A673 (cell line): ENCODE measurements around the gene SPACA7. TPM values are rescaled to one million over a fixed set of nuclear protein-coding genes. Genes with fewer than 3 reads are reported as not detected.

Experiments used
- BruUV-seq: library from RNA; stranded (reverse); fragments of 400-500 nt; replicated peaks from 2 replicates; lab custom pipeline; 2021; lab: Mats Ljungman, UMichigan
- CTCF ChIA-PET: fragments of 300-600 bp; sonication (Branson Sonifier 250); formaldehyde crosslinking; loops from one replicate; lab custom pipeline; 2022; ENCODE audit warnings: antibody characterized with exemption; lab: Charles Lee
- POLR2A ChIA-PET: fragments of 300-600 bp; sonication (Branson Sonifier 250); formaldehyde crosslinking; loops from one replicate; lab custom pipeline; 2022; ENCODE audit warnings: antibody characterized with exemption; ENCODE audit not compliant: low non-redundant PET; lab: Charles Lee
- DNase-seq: peaks from one replicate; pipeline ENCODE4 v3.0.0-alpha.2; 2015; ENCODE audit warnings: low spot score
- H3K27ac ChIP-seq: fragments of 200-600 bp; sonication (generic); 2 replicates; pipeline ENCODE4 v1.5.1; 2016; ENCODE audit warnings: mixed run types, low read depth, mild to moderate bottlenecking, mixed read lengths, antibody characterized with exemption, low read length; ENCODE audit not compliant: poor library complexity, severe bottlenecking
- H3K27me3 ChIP-seq: fragments of 200-600 bp; sonication (generic); replicated peaks from 2 replicates; pipeline ENCODE4 v1.6.1; 2017; ENCODE audit warnings: mixed run types, low read depth, mild to moderate bottlenecking, mixed read lengths, antibody characterized with exemption, low read length; ENCODE audit not compliant: insufficient read depth, poor library complexity
- H3K36me3 ChIP-seq: fragments of 200-600 bp; sonication (generic); 2 replicates; pipeline ENCODE4 v1.6.1; 2016; ENCODE audit warnings: mixed run types, mild to moderate bottlenecking, mixed read lengths, antibody characterized with exemption, low read length; ENCODE audit not compliant: insufficient read depth, poor library complexity, severe bottlenecking
- H3K4me1 ChIP-seq: fragments of 200-600 bp; sonication (generic); 2 replicates; pipeline ENCODE4 v1.6.1; 2017; ENCODE audit warnings: mixed run types, mild to moderate bottlenecking, mixed read lengths, antibody characterized with exemption, low read length; ENCODE audit not compliant: insufficient read depth, poor library complexity, severe bottlenecking
- H3K4me3 ChIP-seq: fragments of 200-600 bp; sonication (generic); 2 replicates; pipeline ENCODE4 v1.5.1; 2016; ENCODE audit warnings: low read depth, mixed run types, mild to moderate bottlenecking, mixed read lengths, low read length; ENCODE audit not compliant: poor library complexity, severe bottlenecking
- H3K9me3 ChIP-seq: fragments of 200-600 bp; sonication (generic); 2 replicates; pipeline ENCODE4 v1.6.1; 2016; ENCODE audit warnings: mixed run types, low read depth, mild to moderate bottlenecking, mixed read lengths, antibody characterized with exemption, low read length; ENCODE audit not compliant: poor library complexity, severe bottlenecking
- EZH2 ChIP-seq: fragments of 200-600 bp; sonication (generic); IDR thresholded peaks from 2 replicates; pipeline ENCODE4 v1.6.1; 2017; ENCODE audit warnings: borderline replicate concordance, low read depth, mild to moderate bottlenecking, mixed read lengths, antibody characterized with exemption, low read length; ENCODE audit not compliant: poor library complexity, severe bottlenecking
- intact Hi-C: fragments of 100-400 bp; cut with micrococcal nuclease; formaldehyde crosslinking; loops from one replicate; pipeline ENCODE4 v1.10.0; 2022; ENCODE audit not compliant: unreplicated experiment
- total RNA-seq: library from RNA; stranded (reverse); gene quantifications from 2 replicates; pipeline ENCODE4 v1.2.3, GENCODE V29; 2021
- TF ChIP-seq, protein P1 (sequence below): fragments of 300-800, 200-600 bp; sonication (generic); conservative IDR thresholded peaks from 2 replicates; pipeline ENCODE4 v1.5.1; 2017; ENCODE audit warnings: low read depth, mild to moderate bottlenecking, antibody characterized with exemption, low read length, moderate library complexity, mixed read lengths

SPACA7 gene
- total RNA-seq, 1 experiment from 2014 or later, result not detected

DNA sequence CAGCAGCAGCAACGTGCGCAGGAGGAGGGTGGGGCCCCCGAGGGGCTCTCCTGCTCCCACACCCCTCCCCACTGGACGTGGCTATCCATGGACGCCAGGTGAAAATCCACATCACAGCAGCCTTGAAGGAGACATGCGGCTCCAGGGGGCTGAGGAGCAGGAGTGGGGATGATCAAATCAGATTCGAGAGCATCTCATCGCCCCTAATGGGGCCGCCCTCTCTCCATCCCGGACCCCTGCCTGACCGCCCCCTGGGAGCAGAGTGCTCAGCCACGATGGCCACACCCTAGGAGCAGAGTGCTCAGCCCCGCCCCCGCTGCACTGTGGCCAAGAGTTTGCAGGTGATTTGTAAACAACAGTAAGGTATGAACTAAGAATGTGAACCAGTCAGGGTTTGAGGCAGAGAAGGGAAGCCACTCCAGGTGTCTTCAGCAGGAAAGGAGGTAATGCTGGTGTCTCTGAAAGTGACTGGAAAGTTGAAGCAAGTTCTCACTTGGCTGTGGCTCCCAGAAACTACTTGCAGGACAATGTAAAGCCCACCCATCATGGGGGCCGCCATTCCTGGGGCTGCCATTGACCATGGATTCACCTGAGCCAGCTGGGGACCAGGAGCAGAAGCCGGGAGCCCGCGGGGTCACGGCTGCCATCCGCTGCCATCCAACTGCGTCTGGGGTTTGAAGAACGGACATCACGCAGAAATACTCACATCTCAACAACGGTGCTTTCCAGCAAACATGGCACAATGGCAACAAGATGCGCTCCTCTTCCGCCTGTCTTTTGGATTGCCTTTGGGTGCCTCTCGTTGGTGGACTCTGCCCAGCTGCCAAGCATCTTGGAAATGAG, 71.8 kb downstream of the SPACA7 start:
- Histone ChIP-seq H3K27me3 (peaks cover 8% of the 10 kb centered on the region), H3K9me3 (no peaks in the 10 kb centered on the region), H3K27ac (no peak overlapping the region), H3K4me3 (no peak overlapping the region), H3K4me1 (no peaks in the 10 kb centered on the region), H3K36me3 (no peaks in the 10 kb centered on the region)
- DNase-seq, result no peak
- intact Hi-C loops, result loop anchor here (2.0 kb wide), 1 partner anchor 159 kb away; no protein-coding TSS in a partner anchor
- TF ChIP-seq EZH2, result no peak
- TF ChIP-seq, protein P1, sequence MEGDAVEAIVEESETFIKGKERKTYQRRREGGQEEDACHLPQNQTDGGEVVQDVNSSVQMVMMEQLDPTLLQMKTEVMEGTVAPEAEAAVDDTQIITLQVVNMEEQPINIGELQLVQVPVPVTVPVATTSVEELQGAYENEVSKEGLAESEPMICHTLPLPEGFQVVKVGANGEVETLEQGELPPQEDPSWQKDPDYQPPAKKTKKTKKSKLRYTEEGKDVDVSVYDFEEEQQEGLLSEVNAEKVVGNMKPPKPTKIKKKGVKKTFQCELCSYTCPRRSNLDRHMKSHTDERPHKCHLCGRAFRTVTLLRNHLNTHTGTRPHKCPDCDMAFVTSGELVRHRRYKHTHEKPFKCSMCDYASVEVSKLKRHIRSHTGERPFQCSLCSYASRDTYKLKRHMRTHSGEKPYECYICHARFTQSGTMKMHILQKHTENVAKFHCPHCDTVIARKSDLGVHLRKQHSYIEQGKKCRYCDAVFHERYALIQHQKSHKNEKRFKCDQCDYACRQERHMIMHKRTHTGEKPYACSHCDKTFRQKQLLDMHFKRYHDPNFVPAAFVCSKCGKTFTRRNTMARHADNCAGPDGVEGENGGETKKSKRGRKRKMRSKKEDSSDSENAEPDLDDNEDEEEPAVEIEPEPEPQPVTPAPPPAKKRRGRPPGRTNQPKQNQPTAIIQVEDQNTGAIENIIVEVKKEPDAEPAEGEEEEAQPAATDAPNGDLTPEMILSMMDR, result no peak
- BruUV-seq, result no TSS peak
- CTCF ChIA-PET, result no interaction called here
- POLR2A ChIA-PET, result no interaction called here

DNA sequence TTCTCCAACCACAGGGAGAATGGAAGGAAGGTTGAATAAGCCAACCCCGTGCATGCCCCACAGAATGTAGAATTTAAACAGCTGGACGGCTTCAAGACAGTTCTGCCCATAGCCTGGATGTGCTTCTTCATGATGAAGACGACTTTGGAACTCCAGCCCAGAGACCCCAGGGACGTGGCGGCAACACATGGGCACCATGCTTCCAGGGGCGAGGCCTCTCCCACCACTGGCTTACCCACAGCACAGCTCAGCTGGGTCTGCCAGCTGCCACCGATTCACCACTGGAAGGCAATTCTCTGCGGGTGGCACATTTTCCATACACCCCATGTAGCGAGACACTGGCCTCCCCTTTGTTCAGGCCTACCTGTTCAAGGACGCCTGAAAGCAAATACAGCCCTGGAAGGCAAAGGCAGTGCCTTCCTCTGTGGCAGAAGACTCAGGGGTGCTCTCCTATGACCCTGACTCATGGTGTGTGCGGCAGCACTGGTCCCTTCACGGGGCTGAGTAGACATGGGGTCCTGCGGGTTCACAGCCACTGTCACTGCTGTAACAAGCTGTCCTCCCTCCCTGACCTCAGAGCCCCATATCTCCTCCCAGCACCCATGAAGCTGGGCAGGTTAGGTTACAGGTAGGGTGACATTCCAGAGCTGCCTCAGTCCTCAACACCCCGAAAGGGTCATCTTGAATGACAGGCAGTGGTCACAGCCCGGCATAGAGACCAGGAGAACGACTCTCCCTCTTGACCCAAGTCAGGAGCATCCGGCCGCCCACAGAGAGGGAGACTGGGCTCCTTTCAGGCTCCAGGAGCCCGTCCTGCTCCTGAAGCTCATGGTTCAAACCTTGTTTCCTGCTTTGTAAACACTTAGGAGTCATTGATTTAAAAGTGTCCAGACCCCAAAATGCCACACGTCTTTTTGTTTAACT, 72.7 kb downstream of the SPACA7 start:
- ChIA-PET POLR2A (no interaction called here), CTCF (no interaction called here)
- peaks cover 4% of the 10 kb centered on the region for H3K27me3 ChIP-seq
- no peaks in the 10 kb centered on the region for H3K36me3 ChIP-seq
- no peak overlapping the region for H3K4me3 ChIP-seq
- no peak overlapping the region for H3K27ac ChIP-seq
- no TSS peak for BruUV-seq
- intact Hi-C loops, result no loop called here
- DNase-seq, result no peak
- H3K4me1 ChIP-seq, result no peaks in the 10 kb centered on the region
- H3K9me3 ChIP-seq, result no peaks in the 10 kb centered on the region
- TF ChIP-seq, protein P1, result no peak
- no peak for TF ChIP-seq EZH2

DNA sequence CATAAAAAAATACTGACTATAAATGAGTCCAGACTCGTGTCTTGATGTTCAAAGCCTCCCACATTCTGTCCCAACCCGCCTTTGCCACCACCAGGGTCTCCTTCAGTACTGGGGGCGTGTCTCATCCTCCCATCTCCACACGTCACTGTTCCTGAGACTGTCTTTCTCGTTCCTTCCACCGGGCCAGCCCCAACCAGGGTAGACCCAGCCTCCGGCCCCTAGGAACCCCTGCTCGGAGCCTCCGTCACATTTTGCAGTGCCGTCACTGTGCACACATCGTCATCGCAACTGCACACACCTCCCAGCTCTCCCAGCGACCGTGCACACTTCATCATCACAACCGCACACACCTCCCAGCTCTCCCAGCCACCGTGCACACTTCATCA, 73.4 kb downstream of the SPACA7 start:
- POLR2A ChIA-PET, result no interaction called here
- no peak overlapping the region for H3K27ac ChIP-seq
- H3K4me1 ChIP-seq, result no peaks in the 10 kb centered on the region
- H3K4me3 ChIP-seq, result no peak overlapping the region
- intact Hi-C loops, result no loop called here
- H3K27me3 ChIP-seq, result peaks cover 4% of the 10 kb centered on the region
- TF ChIP-seq EZH2, result no peak
- TF ChIP-seq, protein P1, result no peak
- H3K9me3 ChIP-seq, result no peaks in the 10 kb centered on the region
- no peak for DNase-seq
- no TSS peak for BruUV-seq
- no peaks in the 10 kb centered on the region for H3K36me3 ChIP-seq
- CTCF ChIA-PET, result no interaction called here
